Ovary (tissue), 3 donors: ENCODE measurements around the gene SORL1.
"Not testable (repeated sequence)": the region's sequence is repeated elsewhere in the genome, so short reads cannot be mapped to it uniquely, and the experiment has no call there.

Experiments used
- CTCF ChIP-seq, 3 donors: fragments of 450-650 bp in 2 of 3; fragments of 200-600 bp in 1 of 3; IDR thresholded peaks; one replicate each; pipeline versions ENCODE4 v1.5.1 to v1.8.0; 2016 to 2022; ENCODE audit warnings: antibody characterized with exemption in 3 of 3, mild to moderate bottlenecking in 1 of 3
- EP300 ChIP-seq: sonication (generic); formaldehyde crosslinking; IDR thresholded peaks from one replicate; pipeline ENCODE4 v1.6.1; 2017; ENCODE audit warnings: antibody characterized with exemption
- donor health status: DM: no; HTN: no; CAD: no.

GRCh38 chr11:121506237-121506636, 54.1 kb downstream of the SORL1 start:
- not testable (repeated sequence) for TF ChIP-seq EP300; CTCF (IDR thresholded peaks at IDR 0.05)
